H9 (cell line): ENCODE measurements around the gene ATF7. TPM values are rescaled to one million over a fixed set of nuclear protein-coding genes. Genes with fewer than 3 reads are reported as not detected.

Experiments used
- DNase-seq: peaks from one replicate; pipeline ENCODE4 v3.0.0-alpha.2; 2017
- H2AFZ ChIP-seq: one replicate; pipeline ENCODE4 v1.6.1; 2013; ENCODE audit warnings: mild to moderate bottlenecking, low read length, control low read depth, moderate library complexity
- H2AK5ac ChIP-seq: 2 replicates; pipeline ENCODE4 v1.6.1; 2013; ENCODE audit warnings: low read length, control low read depth, mixed read lengths; ENCODE audit not compliant: insufficient read length
- H2BK120ac ChIP-seq: one replicate; pipeline ENCODE4 v1.6.1; 2013; ENCODE audit warnings: low read depth, mild to moderate bottlenecking, low read length, control low read depth, inconsistent platforms; ENCODE audit not compliant: poor library complexity, severe bottlenecking
- H2BK12ac ChIP-seq: 2 replicates; pipeline ENCODE4 v1.6.1; 2013; ENCODE audit warnings: low read length, control low read depth, mixed read lengths, low read depth; ENCODE audit not compliant: insufficient read length
- H2BK15ac ChIP-seq: 2 replicates; pipeline ENCODE4 v1.6.1; 2013; ENCODE audit warnings: low read depth, low read length, control low read depth
- H2BK20ac ChIP-seq: one replicate; pipeline ENCODE4 v1.6.1; 2013; ENCODE audit warnings: low read depth, mild to moderate bottlenecking, low read length, control low read depth, inconsistent platforms; ENCODE audit not compliant: poor library complexity, severe bottlenecking
- H2BK5ac ChIP-seq: 2 replicates; pipeline ENCODE4 v1.6.1; 2013; ENCODE audit warnings: low read length, control low read depth, mixed read lengths; ENCODE audit not compliant: insufficient read length
- H3K14ac ChIP-seq: 2 replicates; pipeline ENCODE4 v1.6.1; 2013; ENCODE audit warnings: low read length, control low read depth; ENCODE audit not compliant: insufficient read depth
- H3K18ac ChIP-seq: 2 replicates; pipeline ENCODE4 v1.6.1; 2013; ENCODE audit warnings: low read depth, mild to moderate bottlenecking, mixed read lengths, low read length, control low read depth; ENCODE audit not compliant: insufficient read length
- H3K23ac ChIP-seq: 2 replicates; pipeline ENCODE4 v1.6.1; 2013; ENCODE audit warnings: low read length, control low read depth, mixed read lengths, low read depth; ENCODE audit not compliant: insufficient read length
- H3K23me2 ChIP-seq: 2 replicates; pipeline ENCODE4 v1.6.1; 2013; ENCODE audit warnings: low read depth, mild to moderate bottlenecking, mixed read lengths, low read length, control low read depth; ENCODE audit not compliant: insufficient read length, poor library complexity, severe bottlenecking
- H3K27ac ChIP-seq: 2 replicates; pipeline ENCODE4 v1.5.1; 2013; ENCODE audit warnings: low read length, control low read depth, mixed read lengths, low read depth; ENCODE audit not compliant: insufficient read length
- H3K27me3 ChIP-seq: 2 replicates; pipeline ENCODE4 v1.6.1; 2013; ENCODE audit warnings: low read length, control low read depth, inconsistent platforms; ENCODE audit not compliant: insufficient read depth
- H3K4ac ChIP-seq: 2 replicates; pipeline ENCODE4 v1.6.1; 2013; ENCODE audit warnings: low read depth, mild to moderate bottlenecking, control low read depth, inconsistent platforms, low read length, moderate library complexity
- H3K4me1 ChIP-seq: 2 replicates; pipeline ENCODE4 v1.6.1; 2013; ENCODE audit warnings: low read length, control low read depth, inconsistent platforms; ENCODE audit not compliant: insufficient read depth
- H3K4me2 ChIP-seq: 2 replicates; pipeline ENCODE4 v1.6.1; 2013; ENCODE audit warnings: low read length, control low read depth, mixed read lengths; ENCODE audit not compliant: insufficient read length, insufficient read depth
- H3K56ac ChIP-seq: 2 replicates; pipeline ENCODE4 v1.6.1; 2013; ENCODE audit warnings: low read depth, mild to moderate bottlenecking, mixed read lengths, low read length, control low read depth; ENCODE audit not compliant: insufficient read length
- H3K79me1 ChIP-seq: 2 replicates; pipeline ENCODE4 v1.6.1; 2013; ENCODE audit warnings: low read depth, mild to moderate bottlenecking, moderate library complexity, low read length, control low read depth, inconsistent platforms; ENCODE audit not compliant: insufficient read depth, poor library complexity, severe bottlenecking
- H3K79me2 ChIP-seq: 2 replicates; pipeline ENCODE4 v1.6.1; 2013; ENCODE audit warnings: low read length, control low read depth, inconsistent platforms; ENCODE audit not compliant: insufficient read depth
- H3K9ac ChIP-seq: 2 replicates; pipeline ENCODE4 v1.6.1; 2013; ENCODE audit warnings: low read length, control low read depth, mixed read lengths; ENCODE audit not compliant: insufficient read length; ENCODE audit errors: extremely low read depth
- H3K9me3 ChIP-seq: one replicate; pipeline ENCODE4 v1.6.1; 2013; ENCODE audit warnings: low read depth, low read length, inconsistent platforms; ENCODE audit not compliant: control insufficient read depth
- H3T11ph ChIP-seq: one replicate; pipeline ENCODE4 v1.6.1; 2013; ENCODE audit warnings: mild to moderate bottlenecking, low read length, control low read depth, inconsistent platforms
- H4K20me1 ChIP-seq: one replicate; pipeline ENCODE4 v1.6.1; 2013; ENCODE audit not compliant: control insufficient read depth, insufficient read length, insufficient read depth
- H4K5ac ChIP-seq: 2 replicates; pipeline ENCODE4 v1.6.1; 2013; ENCODE audit warnings: low read depth, mild to moderate bottlenecking, mixed read lengths, low read length, control low read depth; ENCODE audit not compliant: insufficient read length
- H4K8ac ChIP-seq: replicated peaks from 2 replicates; pipeline ENCODE4 v1.6.1; 2013; ENCODE audit warnings: low read length, control low read depth, mixed read lengths, low read depth; ENCODE audit not compliant: insufficient read length
- H4K91ac ChIP-seq: 2 replicates; pipeline ENCODE4 v1.6.1; 2013; ENCODE audit warnings: low read depth, mild to moderate bottlenecking, moderate library complexity, mixed read lengths, low read length, control low read depth; ENCODE audit not compliant: insufficient read length
- H3K27ac Mint-ChIP-seq, 3 experiments: 2 replicates in 2 of 3; 3 replicates in 1 of 3; pipeline ENCODE4 v1.8.0; 2020 to 2021; ENCODE audit warnings: mixed read lengths in 3 of 3, mild to moderate bottlenecking in 1 of 3, moderate library complexity in 1 of 3
- H3K27me3 Mint-ChIP-seq: 2 replicates; pipeline ENCODE4 v1.8.0; 2021; ENCODE audit warnings: low read depth, mild to moderate bottlenecking, moderate library complexity, mixed read lengths
- H3K36me3 Mint-ChIP-seq, 3 experiments: 2 replicates in 2 of 3; 3 replicates in 1 of 3; pipeline ENCODE4 v1.8.0; 2020 to 2021; ENCODE audit warnings: low read depth in 3 of 3, mixed read lengths in 3 of 3; ENCODE audit not compliant: insufficient read depth in 1 of 3
- H3K4me1 Mint-ChIP-seq, 2 experiments: 2 replicates each; pipeline ENCODE4 v1.8.0; 2020; ENCODE audit warnings: mixed read lengths in 2 of 2
- H3K4me3 Mint-ChIP-seq, 2 experiments: 2 replicates in 1 of 2; 3 replicates in 1 of 2; pipeline ENCODE4 v1.8.0; 2020 to 2021; ENCODE audit warnings: mild to moderate bottlenecking in 2 of 2, mixed read lengths in 2 of 2, moderate library complexity in 1 of 2
- H3K9me3 Mint-ChIP-seq, 2 experiments: 2 replicates in 1 of 2; 3 replicates in 1 of 2; pipeline ENCODE4 v1.8.0; 2020; ENCODE audit warnings: mild to moderate bottlenecking in 2 of 2, mixed read lengths in 2 of 2, moderate library complexity in 1 of 2
- CTCF ChIP-seq: fragments of 200-600 bp; sonication (generic); conservative IDR thresholded peaks from 3 replicates; pipeline ENCODE4 v1.8.0; 2021; ENCODE audit warnings: antibody characterized with exemption, mild to moderate bottlenecking
- WGBS: extraction: QIAGEN DNeasy Blood & Tissue Kit; methylation state at CpG from one replicate; pipeline ENCODE4 v1.1.7; 2013; ENCODE audit warnings: missing lambda C conversion rate, low lambda C conversion rate, mixed read lengths; ENCODE audit not compliant: insufficient read length; ENCODE audit errors: extremely low coverage; 5-methylcytosine and 5-hydroxymethylcytosine counted together
- total RNA-seq: library from RNA; stranded (reverse); gene quantifications from 2 replicates; pipeline ENCODE4 v1.2.1, GENCODE V29; 2021

ATF7 gene
- total RNA-seq, 1 experiment from 2014 or later, result 17.7 TPM

GRCh38 chr12:53479331-53479730, 146.9 kb downstream of the ATF7 start:
- DNase-seq, result no peak
- H3K27me3 Mint-ChIP-seq, result no peaks in the 10 kb centered on the region; the same call in 1 of the 2 replicates
- Histone ChIP-seq H2BK5ac (no peak overlapping the region), H4K91ac (no peak overlapping the region), H2BK20ac (no peak overlapping the region), H3K79me1 (peaks cover 6% of the 10 kb centered on the region), H3K23ac (no peak overlapping the region), H3K23me2 (no peaks in the 10 kb centered on the region), H3K9me3 (no peaks in the 10 kb centered on the region), H3K79me2 (no peaks in the 10 kb centered on the region), H3K4ac (no peak overlapping the region), H4K20me1 (no peaks in the 10 kb centered on the region), H3T11ph (no peak overlapping the region), H2AK5ac (no peak overlapping the region), H2BK120ac (no peak overlapping the region), H3K14ac (no peak overlapping the region), H2BK12ac (no peak overlapping the region), H3K9ac (no peak overlapping the region), H3K27ac (no peak overlapping the region), H3K27me3 (no peaks in the 10 kb centered on the region), H4K5ac (no peak overlapping the region), H2BK15ac (no peak overlapping the region), H4K8ac (no peak overlapping the region), H3K56ac (no peak overlapping the region), H3K18ac (no peak overlapping the region), H3K4me2 (no peak overlapping the region), H2AFZ (no peak overlapping the region), H3K4me1 (no peaks in the 10 kb centered on the region)
- no peak overlapping the region for H3K4me3 Mint-ChIP-seq
- peak overlapping the region in 1 of 3 experiments; percentile 93; a peak in 2 of 7 replicates for H3K27ac Mint-ChIP-seq
- no CpG with 5 or more reads among the region's 5 CpGs for WGBS
- TF ChIP-seq CTCF, result no peak
- H3K9me3 Mint-ChIP-seq, result no peaks in the 10 kb centered on the region
- H3K4me1 Mint-ChIP-seq, result peaks cover 43 to 58% of the 10 kb centered on the region in 2 experiments
- peaks cover 54 to 89% (median 88%) of the 10 kb centered on the region in 3 experiments for H3K36me3 Mint-ChIP-seq
